ENCODE data around the gene UHRF1. TPM values are rescaled to one million over a fixed set of nuclear protein-coding genes. Genes with fewer than 3 reads are reported as not detected.

Gene UHRF1
- polyA plus RNA-seq, 1 of the 3 experiments (the other 2 are of a cell fraction) = 43.4 TPM

- H4K20me1 ChIP-seq (ENCODE audit: insufficient read depth) = peaks cover 38% of the 10 kb centered on the region
- no peaks in the 10 kb centered on the region for H3K9me3 ChIP-seq
- H3K9me2 ChIP-seq = no peaks in the 10 kb centered on the region
- H3K4me3 ChIP-seq (ENCODE audit: low read depth in 2 of 2, low read length in 1 of 2) = peak overlapping the region; percentile 68 to 84
- H2AFZ ChIP-seq (ENCODE audit: low read depth) = no peak overlapping the region
- H3F3A ChIP-seq (replicated peaks; ENCODE audit: insufficient read depth) = peaks cover 26% of the 10 kb centered on the region
- ChIA-PET POLR2A (interaction anchor here (1.0 kb wide), 1 partner anchor 15 kb away, joined by 3 read pairs; no protein-coding TSS in a partner anchor), CTCF (interaction anchor here (0.6 to 6.1 kb wide), 8 partner anchors 8 to 67 kb away, joined by 3 to 62 read pairs (median 4); no protein-coding TSS in a partner anchor)
- H3K79me2 ChIP-seq (ENCODE audit: insufficient read depth) = peaks cover 64% of the 10 kb centered on the region
- H3K36me3 ChIP-seq (replicated peaks in 1 of 2; ENCODE audit: control insufficient read depth in 1 of 2, insufficient read depth in 2 of 2, low read length in 1 of 2) = no peaks in the 10 kb centered on the region
- peak overlapping the region; percentile 19 to 34; a peak in 2 of 4 replicates for H3K27ac ChIP-seq (ENCODE audit: low read depth in 2 of 2, low read length in 1 of 2)
- peak overlapping the region; percentile 70 for H3K9ac ChIP-seq
- H3K27me3 ChIP-seq (ENCODE audit: insufficient read depth) = no peaks in the 10 kb centered on the region
- H3K4me1 ChIP-seq (ENCODE audit: control insufficient read depth in 1 of 2, insufficient read depth in 2 of 2, low read depth in 1 of 2, low read length in 1 of 2) = peaks cover 16 to 32% of the 10 kb centered on the region in 2 experiments; a peak in 3 of 4 replicates
- 44% methylated on average over 21 of the region's 31 CpGs for WGBS (ENCODE audit: low lambda C conversion rate)
- peak; percentile 64 for DNase-seq
- 0 out of 2 replicates have a peak, but pooled peaks have one; percentile 45 for TF ChIP-seq MXI1 (IDR thresholded peaks at IDR 0.05; ENCODE audit: low read depth, low read length)
- TF ChIP-seq EP300 (IDR thresholded peaks at IDR 0.05; ENCODE audit: borderline replicate concordance in 1 of 2, low read depth in 1 of 2, low read length in 1 of 2) = no peak
- no peak for TF ChIP-seq CHD2 (IDR thresholded peaks at IDR 0.05; ENCODE audit: low read length, partially characterized antibody)
- no peak for TF ChIP-seq MEF2A (IDR thresholded peaks at IDR 0.05; ENCODE audit: borderline replicate concordance, low read depth)
- no peak for TF ChIP-seq ZBTB33 (IDR thresholded peaks at IDR 0.05; ENCODE audit: borderline replicate concordance, low read depth)
- TF ChIP-seq, protein P1, sequence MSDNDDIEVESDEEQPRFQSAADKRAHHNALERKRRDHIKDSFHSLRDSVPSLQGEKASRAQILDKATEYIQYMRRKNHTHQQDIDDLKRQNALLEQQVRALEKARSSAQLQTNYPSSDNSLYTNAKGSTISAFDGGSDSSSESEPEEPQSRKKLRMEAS (IDR thresholded peaks at IDR 0.05; ENCODE audit: low read depth) = 0 out of 2 replicates have a peak, but pooled peaks have one; percentile 3
- TF ChIP-seq RFX5 (IDR thresholded peaks at IDR 0.05; ENCODE audit: low read length) = no peak
- no peak for TF ChIP-seq IRF3 (IDR thresholded peaks at IDR 0.05; ENCODE audit: low read depth, low read length)
- TF ChIP-seq RAD21 (IDR thresholded peaks at IDR 0.05; ENCODE audit: low read length) = peak; percentile 51
- no peak for TF ChIP-seq RCOR1 (IDR thresholded peaks at IDR 0.05; ENCODE audit: low read length)
- TF ChIP-seq, protein P2, sequence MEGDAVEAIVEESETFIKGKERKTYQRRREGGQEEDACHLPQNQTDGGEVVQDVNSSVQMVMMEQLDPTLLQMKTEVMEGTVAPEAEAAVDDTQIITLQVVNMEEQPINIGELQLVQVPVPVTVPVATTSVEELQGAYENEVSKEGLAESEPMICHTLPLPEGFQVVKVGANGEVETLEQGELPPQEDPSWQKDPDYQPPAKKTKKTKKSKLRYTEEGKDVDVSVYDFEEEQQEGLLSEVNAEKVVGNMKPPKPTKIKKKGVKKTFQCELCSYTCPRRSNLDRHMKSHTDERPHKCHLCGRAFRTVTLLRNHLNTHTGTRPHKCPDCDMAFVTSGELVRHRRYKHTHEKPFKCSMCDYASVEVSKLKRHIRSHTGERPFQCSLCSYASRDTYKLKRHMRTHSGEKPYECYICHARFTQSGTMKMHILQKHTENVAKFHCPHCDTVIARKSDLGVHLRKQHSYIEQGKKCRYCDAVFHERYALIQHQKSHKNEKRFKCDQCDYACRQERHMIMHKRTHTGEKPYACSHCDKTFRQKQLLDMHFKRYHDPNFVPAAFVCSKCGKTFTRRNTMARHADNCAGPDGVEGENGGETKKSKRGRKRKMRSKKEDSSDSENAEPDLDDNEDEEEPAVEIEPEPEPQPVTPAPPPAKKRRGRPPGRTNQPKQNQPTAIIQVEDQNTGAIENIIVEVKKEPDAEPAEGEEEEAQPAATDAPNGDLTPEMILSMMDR (IDR thresholded peaks at IDR 0.05) = no peak
- no peak for TF ChIP-seq NRF1 (IDR thresholded peaks at IDR 0.05; ENCODE audit: low read depth, low read length)
- no peak for TF ChIP-seq SIN3A (IDR thresholded peaks at IDR 0.05; ENCODE audit: borderline replicate concordance, low read depth, low read length)
- TF ChIP-seq EZH2phosphoT487 (IDR thresholded peaks at IDR 0.05; ENCODE audit: borderline replicate concordance, low read depth) = no peak
- peak overlapping the region; percentile 99 for H3K4me2 ChIP-seq
Measured at GRCh38 chr19:4970558-4971423, 61.5 kb downstream of the UHRF1 start.

All from SK-N-SH (cell line).